NCI-H526 treated with DMSO at 0.1 percent for 48 hours (cell line): ENCODE measurements around the gene SRSF5.

Experiments
- DNase-seq: peaks from one replicate; lab custom pipeline; 2025; lab: John Stamatoyannopoulos, UW

The SRSF5 gene

DNA sequence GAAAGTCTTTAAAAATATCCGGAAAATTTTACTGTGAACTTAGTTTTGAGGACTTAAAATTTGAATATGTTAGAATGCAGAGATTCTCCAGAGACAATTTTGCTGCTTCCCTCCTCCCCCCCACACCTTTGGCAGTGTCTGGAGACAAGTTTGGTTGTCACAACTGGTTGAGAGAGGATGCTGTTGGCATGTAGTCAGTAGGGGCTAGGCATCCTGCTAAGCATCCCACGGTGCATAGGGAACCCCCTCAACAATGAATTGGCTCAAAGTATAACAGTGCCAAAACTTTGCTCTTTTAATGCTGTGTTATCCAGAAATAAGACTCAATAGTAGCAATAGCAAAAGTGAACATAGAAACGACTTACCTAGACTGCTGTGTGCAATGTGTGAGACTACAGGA, 3.6 kb downstream of the SRSF5 start:
- no peak for DNase-seq

DNA sequence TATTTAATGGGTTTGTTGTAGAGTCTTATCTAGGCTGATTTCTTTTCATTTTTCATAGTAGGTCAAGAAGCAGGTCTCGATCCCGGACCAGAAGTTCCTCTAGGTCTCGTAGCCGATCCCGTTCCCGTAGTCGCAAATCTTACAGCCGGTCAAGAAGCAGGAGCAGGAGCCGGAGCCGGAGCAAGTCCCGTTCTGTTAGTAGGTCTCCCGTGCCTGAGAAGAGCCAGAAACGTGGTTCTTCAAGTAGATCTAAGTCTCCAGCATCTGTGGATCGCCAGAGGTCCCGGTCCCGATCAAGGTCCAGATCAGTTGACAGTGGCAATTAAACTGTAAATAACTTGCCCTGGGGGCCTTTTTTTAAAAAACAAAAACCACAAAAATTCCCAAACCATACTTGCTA, 4.2 kb downstream of the SRSF5 start:
- DNase-seq, result no peak

DNA sequence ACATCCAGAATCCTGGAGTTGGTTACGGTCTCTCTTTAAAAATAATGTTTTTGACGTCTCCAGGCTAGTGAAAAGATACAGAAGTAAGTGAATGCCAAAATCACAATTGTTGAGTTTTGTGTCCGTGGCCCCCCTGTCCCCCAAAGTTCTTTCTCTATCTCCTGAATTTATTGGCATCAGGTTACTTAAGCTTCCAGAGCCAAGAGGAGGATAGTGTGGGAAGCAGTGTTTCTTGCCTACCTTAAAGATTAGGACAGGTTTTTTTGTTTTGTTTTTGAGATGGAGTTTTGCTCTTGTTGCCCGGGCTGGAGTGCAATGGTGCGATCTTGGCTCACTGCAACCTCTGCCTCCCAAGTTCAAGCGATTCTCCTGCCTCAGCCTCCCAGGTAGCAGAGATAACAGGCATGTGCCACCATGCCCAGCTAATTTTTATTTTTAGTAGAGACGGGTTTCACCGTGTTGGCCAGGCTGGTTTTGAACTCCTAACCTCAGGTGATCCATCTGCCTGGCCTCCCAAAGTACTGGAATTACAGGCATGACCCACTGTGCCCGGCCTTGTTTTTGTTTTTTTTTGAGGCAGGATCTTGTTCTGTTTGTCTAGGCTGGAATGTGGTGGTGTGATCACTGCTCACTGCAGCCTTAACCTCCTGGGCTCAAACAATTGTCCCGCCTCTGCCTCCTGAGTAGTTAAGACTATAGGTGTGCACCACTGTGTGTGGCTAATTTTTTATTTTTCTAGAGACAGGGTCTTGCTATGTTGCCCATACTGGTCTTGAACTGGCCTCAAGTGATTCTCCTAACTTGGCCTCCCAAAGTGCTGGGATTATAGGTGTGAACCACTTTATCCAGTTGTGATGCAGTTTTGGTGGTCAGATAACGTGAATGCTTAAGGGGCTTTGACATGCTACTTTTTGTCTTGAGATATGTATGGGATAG, 5.4 kb downstream of the SRSF5 start:
- no peak for DNase-seq

DNA sequence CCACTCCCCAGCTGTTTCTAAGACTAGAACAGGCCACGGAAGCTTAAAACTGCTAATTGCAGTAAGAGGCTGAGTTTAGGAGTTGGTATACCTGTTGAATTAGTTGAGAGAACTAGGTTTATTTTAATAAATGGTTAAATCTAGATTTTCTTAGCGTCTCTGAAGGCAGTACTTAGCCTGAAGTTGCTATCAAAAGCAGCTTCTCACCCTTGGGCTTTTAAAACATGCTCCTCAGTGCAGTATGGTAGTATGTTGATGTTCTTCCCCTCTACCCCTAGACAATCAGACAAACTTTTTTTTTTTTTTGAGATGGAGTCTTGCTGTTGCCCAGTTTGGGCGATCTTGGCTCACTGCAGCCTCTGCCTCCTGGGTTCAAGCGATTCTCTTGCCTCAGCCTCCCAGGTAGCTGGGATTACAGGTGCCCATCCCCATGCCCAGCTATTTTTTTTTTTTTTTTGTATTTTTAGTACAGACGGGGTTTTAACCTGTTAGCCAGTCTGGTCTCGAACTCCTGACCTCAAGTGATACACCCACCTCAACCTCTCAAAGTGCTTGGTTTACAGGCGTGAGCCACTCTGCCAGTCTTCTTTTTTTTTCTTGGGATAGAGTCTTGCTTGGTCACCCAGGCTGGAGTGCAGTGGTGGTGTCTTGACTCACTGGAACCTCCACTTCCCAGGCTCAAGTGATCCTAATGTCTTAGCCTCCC, 6.8 kb downstream of the SRSF5 start:
- DNase-seq, result no peak

DNA sequence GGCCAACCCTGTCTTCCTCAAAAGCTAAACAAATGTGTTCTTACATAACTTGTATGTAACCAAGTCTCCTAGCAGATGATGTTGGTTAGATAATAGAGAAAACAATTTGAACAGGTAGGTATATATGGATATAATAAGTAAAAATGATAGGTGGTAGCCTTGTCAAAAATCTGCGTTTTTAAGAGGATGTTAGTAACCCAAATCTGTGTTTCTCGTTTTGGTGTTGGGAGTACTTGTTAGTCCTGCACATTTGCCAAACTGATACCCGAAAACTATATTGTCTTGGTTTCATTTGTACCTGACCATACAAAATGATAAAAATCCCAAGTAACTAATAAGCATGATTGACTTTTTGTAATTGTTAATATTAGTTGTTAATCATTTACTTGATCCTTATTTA, 8.1 kb downstream of the SRSF5 start:
- DNase-seq, result no peak

DNA sequence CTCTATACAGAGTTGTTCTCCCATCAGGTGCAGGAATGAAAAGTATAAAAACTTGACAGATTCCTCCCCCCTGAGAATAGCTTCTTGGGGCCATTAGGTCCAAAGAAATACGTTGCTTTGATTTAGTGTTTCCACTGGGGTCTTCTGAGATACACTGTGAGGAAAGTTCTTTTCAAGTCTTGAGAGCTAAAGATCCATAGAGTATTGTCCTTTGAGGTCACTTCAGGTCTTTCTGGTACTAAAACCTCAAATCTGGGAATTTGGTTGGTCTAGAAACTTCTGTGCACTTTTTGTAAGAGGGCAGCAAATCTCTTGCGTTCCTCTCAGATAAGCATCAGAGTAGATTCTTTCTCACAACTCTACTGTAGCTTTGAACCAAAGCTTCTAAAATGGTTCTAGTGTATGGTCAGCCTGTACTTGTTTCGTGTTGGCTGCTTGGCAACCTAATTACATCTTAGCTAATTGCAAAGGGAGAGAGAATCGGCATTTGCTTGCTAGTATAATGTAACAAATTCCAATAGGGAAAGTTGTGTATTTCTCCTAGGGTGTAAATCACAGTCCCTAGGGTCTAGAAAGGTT, 10.0 kb downstream of the SRSF5 start:
- no peak for DNase-seq

DNA sequence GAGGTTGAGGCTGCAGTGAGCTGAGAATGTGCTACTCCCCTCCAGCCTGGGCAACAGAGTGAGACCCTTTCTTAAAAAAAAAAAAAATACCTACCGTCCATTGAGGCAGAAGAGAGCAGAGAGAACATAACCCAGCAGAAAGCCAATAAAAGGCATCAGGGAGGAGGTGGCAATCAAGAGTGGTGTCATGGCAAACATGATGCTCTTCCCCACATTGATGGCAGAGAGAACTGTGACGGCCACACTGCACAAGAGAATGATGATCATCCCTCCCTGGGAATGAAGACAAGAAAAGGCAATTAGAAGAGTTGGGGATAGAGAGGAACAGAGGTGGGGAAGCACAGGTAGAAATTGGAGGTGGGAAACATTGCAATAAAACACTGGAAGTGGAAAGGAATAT, 12.1 kb downstream of the SRSF5 start:
- DNase-seq, result no peak

DNA sequence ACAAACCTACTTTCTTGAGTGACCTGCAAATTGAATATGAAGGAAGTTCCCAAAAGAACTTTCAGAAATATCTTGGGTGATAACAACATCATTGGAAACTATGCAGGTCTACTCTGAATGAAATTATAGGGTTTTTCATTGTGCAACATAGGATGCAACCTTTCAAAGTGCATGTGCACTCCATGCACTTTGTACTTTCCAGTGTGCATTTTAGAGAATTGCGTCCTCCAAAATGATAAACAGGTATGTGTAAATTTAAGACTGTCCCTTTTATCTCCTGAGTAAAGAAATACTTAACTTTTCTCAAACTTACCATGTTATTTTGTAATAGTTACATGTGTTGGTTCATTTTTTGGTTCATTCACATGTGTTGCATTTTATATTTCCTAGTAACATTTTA, 13.2 kb downstream of the SRSF5 start:
- DNase-seq, result no peak

DNA sequence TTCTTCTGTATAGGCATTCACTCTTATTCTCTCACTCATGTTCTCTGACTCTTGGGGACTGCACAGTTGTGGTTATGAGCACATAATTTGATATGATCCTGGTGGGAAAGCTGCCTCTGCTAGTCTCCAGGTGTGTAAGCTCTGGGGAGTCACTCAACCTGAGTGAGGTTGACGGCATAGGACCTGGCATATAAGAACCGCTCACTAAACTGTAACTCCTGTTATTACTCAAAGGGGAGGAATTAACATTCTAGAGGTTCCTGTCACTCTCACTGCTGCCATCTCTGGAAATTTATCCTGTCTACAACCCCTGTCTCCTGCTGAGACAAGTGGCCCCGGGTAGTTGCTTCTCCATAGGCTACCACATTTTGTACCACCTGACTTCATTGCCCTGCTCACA, 14.0 kb downstream of the SRSF5 start:
- no peak for DNase-seq

DNA sequence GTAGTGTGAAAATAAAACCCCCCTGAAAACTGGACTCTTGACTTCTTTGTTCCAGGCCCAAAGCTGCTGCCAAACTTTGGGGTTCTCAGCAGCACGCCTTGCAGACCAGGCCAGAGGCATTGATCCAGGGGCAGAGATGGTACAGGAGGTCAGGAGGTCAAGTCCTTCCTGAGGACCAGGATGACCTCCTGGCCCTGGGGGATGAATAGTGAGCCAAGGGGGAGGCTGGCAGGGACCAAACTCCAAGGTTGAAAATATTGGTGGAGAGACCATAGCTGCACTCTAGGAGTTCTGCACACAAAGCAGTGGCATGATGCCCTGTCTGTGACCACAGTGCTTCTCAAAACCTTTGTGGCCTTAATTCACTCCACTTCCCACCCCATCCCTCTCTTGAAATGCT, 18.0 kb downstream of the SRSF5 start:
- no peak for DNase-seq

DNA sequence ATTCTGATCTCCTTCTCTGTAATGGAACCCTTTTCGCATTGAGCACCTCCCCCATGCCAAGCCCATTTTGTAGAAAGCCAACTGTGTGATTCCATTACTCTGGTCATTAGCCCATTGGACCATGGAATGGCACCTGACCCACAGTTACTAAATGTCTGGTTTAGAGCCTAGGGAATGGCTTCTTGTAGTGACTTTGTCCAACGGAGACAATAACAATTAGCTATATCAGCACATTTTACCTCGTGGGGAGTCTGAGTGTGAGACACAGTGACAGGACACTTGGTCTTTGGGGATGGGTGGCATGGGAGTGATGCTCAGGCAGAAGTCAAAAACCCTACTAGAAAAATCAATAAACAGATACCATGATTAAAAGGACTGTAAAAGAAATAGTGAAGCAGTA, 19.7 kb downstream of the SRSF5 start:
- DNase-seq, result no peak

DNA sequence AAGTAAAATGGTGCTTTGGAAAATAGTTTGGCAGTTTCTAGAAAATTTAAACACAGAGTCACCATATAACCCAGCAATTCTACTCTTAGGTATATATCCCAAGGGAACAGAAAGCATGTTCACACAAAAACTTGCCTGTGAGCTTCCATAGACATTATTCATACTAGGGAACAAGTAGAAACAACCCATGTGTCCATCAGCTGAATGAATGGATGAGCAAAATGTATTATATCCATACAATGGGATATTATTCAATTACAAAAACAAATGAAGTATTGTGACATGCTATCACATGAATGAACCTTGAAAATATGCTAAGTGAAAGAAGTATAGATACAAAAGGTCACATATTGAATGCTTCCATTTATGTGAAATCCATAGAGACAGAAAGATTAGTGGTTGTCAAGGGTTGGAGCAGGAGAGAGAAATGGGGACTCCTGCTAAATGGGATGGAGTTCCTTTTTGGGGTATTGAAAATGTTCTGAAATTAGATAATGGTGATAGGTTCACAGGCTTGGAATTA, 22.2 kb downstream of the SRSF5 start:
- no peak for DNase-seq

DNA sequence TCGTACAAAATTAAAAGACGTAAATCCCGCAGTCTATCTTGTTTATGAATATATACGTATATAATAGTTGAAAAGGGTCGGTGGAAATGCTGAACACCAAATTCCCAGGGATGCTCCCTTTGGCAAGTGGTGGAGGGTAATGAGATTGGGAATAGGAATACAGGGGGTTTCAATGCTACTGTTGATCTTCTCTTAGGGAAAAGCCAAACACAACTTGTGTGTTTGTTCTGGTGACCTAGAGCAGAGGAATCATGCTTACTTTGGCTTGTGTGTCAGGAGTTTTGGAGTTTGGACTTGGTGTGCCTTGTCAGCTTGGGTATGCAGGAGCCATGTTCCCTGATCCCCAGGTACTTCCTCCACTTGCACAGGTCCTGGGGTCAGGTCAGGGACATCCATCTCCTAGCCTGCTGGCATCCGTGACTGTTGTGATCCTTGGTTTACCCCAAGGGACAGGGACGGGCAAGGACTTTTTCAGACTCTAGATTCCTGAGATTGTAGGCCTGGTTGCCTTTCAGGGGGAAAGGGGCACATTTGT, 26.0 kb downstream of the SRSF5 start:
- no peak for DNase-seq

DNA sequence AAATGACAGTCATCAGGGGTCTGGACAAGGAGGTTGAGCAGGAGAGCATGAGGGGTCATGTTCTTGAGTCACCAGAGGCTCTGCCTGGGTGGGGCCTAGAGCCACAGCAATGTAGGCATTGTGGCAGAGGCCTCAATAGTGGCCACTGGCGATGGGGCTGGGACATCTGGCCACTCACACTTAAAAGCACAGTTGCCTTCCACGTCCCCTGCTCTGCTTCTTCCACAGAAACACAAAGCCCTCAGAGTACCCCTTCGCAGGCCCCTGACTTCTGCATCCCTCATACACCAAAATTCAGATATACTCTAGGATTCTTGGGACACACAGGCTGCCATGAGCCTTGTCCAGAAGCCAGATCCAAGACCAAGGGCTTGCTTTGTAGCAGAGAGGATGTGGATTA, 27.8 kb downstream of the SRSF5 start:
- DNase-seq, result no peak

DNA sequence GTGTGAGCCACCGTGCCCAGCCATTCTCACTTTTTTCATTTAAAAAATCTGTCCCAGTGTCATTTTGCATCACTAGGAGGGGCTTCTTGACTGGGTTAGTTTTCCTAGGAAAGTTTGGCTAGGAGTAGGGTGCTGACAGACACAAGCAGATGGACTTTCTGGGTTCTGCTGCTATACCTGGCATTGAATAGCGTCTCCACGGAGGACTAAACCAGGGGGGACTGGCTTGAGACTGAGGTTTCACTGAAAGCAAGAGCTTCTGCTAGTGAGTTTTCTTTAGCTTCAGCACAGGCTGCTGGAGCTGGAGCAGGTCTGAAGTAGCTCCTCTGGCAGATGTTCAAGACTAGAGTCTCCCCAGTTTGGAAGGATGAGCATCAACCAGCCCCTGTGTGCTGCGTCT, 28.7 kb downstream of the SRSF5 start:
- DNase-seq, result no peak

DNA sequence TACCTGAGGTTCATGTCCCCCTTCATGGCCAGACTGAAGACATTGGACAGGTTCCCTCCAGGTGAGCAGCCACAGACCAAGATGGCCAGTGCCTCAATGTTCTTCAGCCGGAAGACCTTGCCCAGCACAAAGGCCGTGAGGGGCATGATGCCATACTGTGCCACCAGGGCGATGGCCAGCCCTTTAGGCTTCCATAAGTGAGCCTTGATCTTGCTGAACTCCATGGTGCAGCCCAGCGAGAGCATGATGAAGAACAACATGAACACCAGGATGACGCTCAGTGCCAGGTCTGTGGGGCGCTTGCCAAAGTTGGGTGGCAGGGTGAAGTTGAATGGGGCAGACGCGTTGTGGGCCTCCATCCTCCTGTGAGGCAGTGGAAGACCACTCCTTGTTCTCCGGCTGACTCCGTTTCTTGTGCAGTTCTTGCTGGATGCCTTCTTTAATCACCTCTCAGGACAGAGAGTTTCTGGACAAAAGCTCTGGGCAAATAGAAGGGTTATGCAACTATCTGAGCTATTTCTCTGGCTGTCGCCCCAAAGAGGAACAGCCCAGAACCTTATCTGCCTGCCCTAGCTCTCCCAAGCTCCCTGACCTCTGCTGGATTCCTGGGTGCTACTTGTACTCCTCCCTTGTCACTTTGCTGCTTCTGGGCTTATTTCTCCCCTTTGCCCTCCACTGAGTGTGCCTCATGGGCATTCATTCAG, 30.0 kb downstream of the SRSF5 start, which contains the start of gene SLC10A1:
TSS of gene SLC10A1 (minus strand) at position 445 of the 704 bp plus-strand sequence. CDS start at position 359, 86 bp downstream.
- DNase-seq, result no peak

DNA sequence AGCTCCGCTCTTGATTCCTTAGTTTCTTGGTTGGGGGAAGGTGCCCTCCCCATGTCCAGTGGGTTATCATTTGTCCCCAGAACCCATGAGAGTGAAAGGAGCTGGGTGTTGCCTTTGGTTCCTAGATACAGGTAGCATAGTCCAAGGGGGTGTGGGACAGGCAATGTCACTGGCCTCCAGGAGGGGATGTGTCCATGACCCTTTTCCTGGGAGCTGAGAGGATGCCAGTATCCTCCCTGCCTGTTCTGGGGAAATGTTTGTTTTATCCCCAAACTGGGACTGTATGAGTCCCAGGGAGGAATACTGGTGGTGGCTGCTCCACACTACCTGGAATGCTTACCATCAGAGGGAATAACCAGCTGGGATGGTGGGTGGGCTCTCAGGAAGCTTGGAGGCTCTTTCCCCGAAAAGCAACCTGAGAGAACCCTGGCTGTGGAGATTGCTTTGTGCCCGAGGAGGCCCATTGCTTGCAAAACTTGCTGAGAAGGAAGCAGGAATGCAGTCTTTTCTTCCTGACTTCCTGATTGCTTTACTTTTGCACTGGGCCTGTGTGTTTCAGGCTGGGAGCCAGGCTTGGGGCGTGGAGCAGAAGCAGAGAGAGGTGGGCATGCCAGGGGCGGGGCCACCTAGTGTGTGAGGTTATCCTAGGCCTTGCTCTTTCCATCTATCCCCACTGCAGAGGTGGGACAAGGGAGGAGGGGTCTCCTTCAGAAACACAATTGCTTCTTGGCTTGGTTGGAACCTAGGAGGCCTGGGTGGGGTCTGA, 30.8 kb downstream of the SRSF5 start:
- DNase-seq, result no peak

DNA sequence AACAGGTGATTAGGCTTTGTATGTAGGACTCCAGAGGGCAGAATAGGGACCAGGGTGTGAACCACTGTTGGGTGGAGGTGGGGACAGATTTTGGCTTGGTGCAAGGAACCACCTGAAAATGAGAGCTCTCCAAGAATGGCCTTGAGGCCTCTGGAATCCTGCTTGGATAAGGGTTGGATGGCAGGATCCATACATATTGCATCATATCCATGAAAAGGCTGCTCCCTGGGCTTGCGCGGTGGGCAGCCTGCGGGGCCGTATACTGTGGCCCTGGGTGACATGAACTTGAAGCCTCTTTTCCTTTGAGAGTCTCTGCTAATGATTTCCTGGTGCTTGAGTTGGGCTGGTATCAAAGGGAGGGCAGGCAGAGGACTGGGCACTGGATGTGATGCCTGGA, 31.4 kb downstream of the SRSF5 start:
- no peak for DNase-seq

DNA sequence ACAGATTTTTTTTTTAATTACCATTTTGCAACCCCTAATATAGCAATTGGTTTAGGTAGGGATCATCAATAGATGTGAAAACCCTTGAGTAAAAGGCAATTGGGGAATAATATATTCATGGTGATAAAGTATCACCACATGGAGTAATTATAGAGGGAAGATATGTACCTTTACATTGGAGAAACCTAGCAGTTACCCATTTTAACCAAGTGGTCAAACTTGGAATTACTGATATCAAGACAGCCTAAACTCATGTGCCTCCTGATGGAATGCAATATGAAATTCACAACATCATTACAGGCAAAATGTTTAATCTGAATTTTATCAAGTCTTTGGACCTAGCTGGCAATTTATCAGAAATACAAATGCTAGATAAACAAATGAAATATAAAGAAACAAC, 36.8 kb downstream of the SRSF5 start:
- no peak for DNase-seq

DNA sequence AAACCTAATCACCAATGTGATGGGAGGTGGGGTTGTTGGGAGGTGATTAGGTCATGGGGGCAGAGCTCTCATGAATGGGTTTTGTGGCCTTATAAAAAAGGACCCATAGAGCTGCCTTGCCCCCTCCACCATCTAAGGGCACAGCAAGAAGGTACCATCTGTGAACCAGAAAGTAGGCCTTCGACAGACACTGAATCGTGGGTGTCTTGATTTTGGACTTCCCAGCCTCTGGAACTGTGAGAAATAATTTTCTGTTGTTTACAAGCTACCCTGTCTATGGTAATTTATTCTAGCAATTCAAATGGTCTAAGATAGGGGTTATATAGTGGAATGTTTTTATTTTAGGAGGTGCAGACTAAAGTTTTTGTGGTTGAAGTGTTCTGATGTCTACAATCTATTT, 38.0 kb downstream of the SRSF5 start:
- no peak for DNase-seq

DNA sequence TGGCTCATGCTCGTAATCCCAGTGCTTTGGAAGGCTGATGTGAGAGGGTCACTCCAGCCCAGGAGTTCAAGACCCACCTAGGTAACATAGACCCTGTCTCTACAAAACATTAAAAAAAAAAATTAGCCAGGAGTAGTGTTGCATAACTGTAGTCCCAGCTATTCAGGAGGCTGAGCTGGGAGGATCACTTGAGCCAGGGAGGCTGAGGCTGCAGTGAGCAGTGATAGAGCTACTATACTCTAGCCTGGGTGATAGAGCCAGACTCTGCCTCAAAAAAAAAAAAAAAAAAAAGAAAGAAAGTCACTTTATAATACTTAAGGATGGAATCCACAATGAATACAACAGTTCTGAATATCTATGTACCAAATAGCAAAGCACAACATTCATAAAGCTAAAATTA, 40.2 kb downstream of the SRSF5 start:
- no peak for DNase-seq
